ENCODE measurements around the gene SULF2.

Gene SULF2

GRCh38 chr20:47708953-47709833 is 76.1 kb downstream of the SULF2 start:
- no peak for DNase-seq

GRCh38 chr20:47708140-47708807 is 77.0 kb downstream of the SULF2 start:
- no peak for DNase-seq

GRCh38 chr20:47706345-47706744 is 78.9 kb downstream of the SULF2 start:
- no peak for DNase-seq

- DNase-seq: no peak
Measured at GRCh38 chr20:47705497-47705856, 79.8 kb downstream of the SULF2 start.

- no peak for DNase-seq
Measured at GRCh38 chr20:47704746-47705496, 80.4 kb downstream of the SULF2 start.

GRCh38 chr20:47703748-47704147 is 81.5 kb downstream of the SULF2 start:
- no peak for DNase-seq

- DNase-seq: no peak
Measured at GRCh38 chr20:47701612-47702011, 83.7 kb downstream of the SULF2 start.

GRCh38 chr20:47700327-47700726 is 85.0 kb downstream of the SULF2 start:
- DNase-seq: no peak

GRCh38 chr20:47699818-47700217 is 85.5 kb downstream of the SULF2 start:
- no peak for DNase-seq

- DNase-seq: no peak
Measured at GRCh38 chr20:47698142-47698541, 87.1 kb downstream of the SULF2 start.

- no peak for DNase-seq
Measured at GRCh38 chr20:47696856-47697255, 88.4 kb downstream of the SULF2 start.

GRCh38 chr20:47694021-47694818 is 91.1 kb downstream of the SULF2 start:
- no peak for DNase-seq

GRCh38 chr20:47691625-47692024 is 93.7 kb downstream of the SULF2 start:
- DNase-seq: no peak

- DNase-seq: no peak
Measured at GRCh38 chr20:47689731-47690130, 95.5 kb downstream of the SULF2 start.

- no peak for DNase-seq
Measured at GRCh38 chr20:47688385-47689381, 96.6 kb downstream of the SULF2 start.

- DNase-seq: no peak
Measured at GRCh38 chr20:47687095-47687987, 97.9 kb downstream of the SULF2 start.

GRCh38 chr20:47686545-47686944 is 98.7 kb downstream of the SULF2 start:
- no peak for DNase-seq

GRCh38 chr20:47684306-47685080 is 100.8 kb downstream of the SULF2 start:
- no peak for DNase-seq

GRCh38 chr20:47682916-47683315 is 102.4 kb downstream of the SULF2 start:
- no peak for DNase-seq

Data from CD4-positive, alpha-beta T cell treated with Interleukin-10 for 1 hour (primary cell).